ENCODE data around the gene GTPBP1. TPM values are rescaled to one million over a fixed set of nuclear protein-coding genes. Genes with fewer than 3 reads are reported as not detected.

GTPBP1 gene
- total and polyA plus RNA-seq, 12 donors, result 13.5 to 53.2 (median 33.8) TPM

GRCh38 chr22:38706101-38706900 lies 557 bp downstream of the GTPBP1 start:
- Histone ChIP-seq H3K27ac (peak overlapping the region; percentile 86 to 98 (median 95)), H3K4me1 (peaks cover 12 to 57% (median 50%) of the 10 kb centered on the region in 9 donors), H3K9me3 (no peaks in the 10 kb centered on the region), H3K4me3 (peak overlapping the region; percentile 74 to 98 (median 88)), H3K27me3 (no peaks in the 10 kb centered on the region), H3K36me3 (peaks cover 0 to 25% (median 7%) of the 10 kb centered on the region in 9 donors)
- WGBS, 2 donors, result 0 to 1% methylated on average over 65 to 76 of the region's 80 CpGs
- no peak for TF ChIP-seq CTCF (IDR thresholded peaks at IDR 0.05)
- intact Hi-C loops (cut with DNase I), result loop anchor here in 3 of 10 donors (5.0 to 10.0 kb wide), 3 partner anchors 46 to 202 kb away; partner anchors contain the start of genes DDX17 (in 1 of the 3) and SUN2 (in 1 of the 3)
- ATAC-seq (peak in 4 of 8 donors; percentile 1 to 46 (median 10)), DNase-seq (peak in 1 of 2 donors; percentile 43)

GRCh38 chr22:38706901-38707195 lies 1.1 kb downstream of the GTPBP1 start:
- no peaks in the 10 kb centered on the region for H3K27me3 ChIP-seq
- H3K4me1 ChIP-seq, result peaks cover 8 to 53% (median 45%) of the 10 kb centered on the region in 9 donors
- ATAC-seq, result no peak
- H3K9me3 ChIP-seq, result no peaks in the 10 kb centered on the region
- no peak for TF ChIP-seq CTCF (IDR thresholded peaks at IDR 0.05)
- peaks cover 0 to 31% (median 7%) of the 10 kb centered on the region in 9 donors for H3K36me3 ChIP-seq
- H3K4me3 ChIP-seq, result peak overlapping the region; percentile 74 to 98 (median 88)
- DNase-seq, result no peak
- WGBS, 2 donors, result 3 to 10% methylated on average over 4 of the region's 4 CpGs
- peak overlapping the region in 9 of 10 donors; percentile 86 to 98 (median 95) for H3K27ac ChIP-seq
- intact Hi-C loops (cut with DNase I), result loop anchor here in 4 of 10 donors (1.0 to 10.0 kb wide), 4 partner anchors 45 to 202 kb away; partner anchors contain the start of genes SUN2 (in 2 of the 4) and DDX17 (in 1 of the 4)

GRCh38 chr22:38707346-38707745 lies 1.6 kb downstream of the GTPBP1 start:
- TF ChIP-seq CTCF (IDR thresholded peaks at IDR 0.05), result no peak
- H3K9me3 ChIP-seq, result no peaks in the 10 kb centered on the region
- no peaks in the 10 kb centered on the region for H3K27me3 ChIP-seq
- H3K4me1 ChIP-seq, result peaks cover 8 to 57% (median 49%) of the 10 kb centered on the region in 9 donors
- no peak for DNase-seq
- peaks cover 0 to 34% (median 7%) of the 10 kb centered on the region in 9 donors for H3K36me3 ChIP-seq
- H3K27ac ChIP-seq, result peak overlapping the region in 5 of 10 donors; percentile 95 to 98 (median 97)
- intact Hi-C loops (cut with DNase I), result loop anchor here in 4 of 10 donors (1.0 to 10.0 kb wide), 4 partner anchors 45 to 203 kb away; partner anchors contain the start of genes SUN2 (in 2 of the 4) and DDX17 (in 1 of the 4)
- WGBS, 2 donors, result 40 to 67% methylated on average over 2 of the region's 2 CpGs
- H3K4me3 ChIP-seq, result peak overlapping the region in 9 of 10 donors; percentile 74 to 98 (median 94)
- no peak for ATAC-seq

- ATAC-seq, result no peak
- DNase-seq, result no peak
- intact Hi-C loops (cut with DNase I), result loop anchor here in 4 of 10 donors (1.0 to 10.0 kb wide), 4 partner anchors 44 to 203 kb away; partner anchors contain the start of genes SUN2 (in 2 of the 4) and DDX17 (in 1 of the 4)
- peak overlapping the region in 1 of 10 donors; percentile 98 for H3K27ac ChIP-seq
- 91 to 94% methylated on average over 3 of the region's 3 CpGs for WGBS, 2 donors
- H3K36me3 ChIP-seq, result peaks cover 0 to 38% (median 7%) of the 10 kb centered on the region in 9 donors
- H3K4me1 ChIP-seq, result peaks cover 8 to 64% (median 56%) of the 10 kb centered on the region in 9 donors
- H3K9me3 ChIP-seq, result no peaks in the 10 kb centered on the region
- H3K4me3 ChIP-seq, result peak overlapping the region in 1 of 10 donors; percentile 94
- no peaks in the 10 kb centered on the region for H3K27me3 ChIP-seq
- TF ChIP-seq CTCF (IDR thresholded peaks at IDR 0.05), result no peak
Measured at GRCh38 chr22:38707984-38708383, 2.2 kb downstream of the GTPBP1 start.
